Gastrocnemius medialis (tissue), 4 donors: ENCODE results near the gene IL36B.

Experiments
- CTCF ChIP-seq, 5 experiments: fragments of 450-650 bp in 3 of 5; fragments of 200-600 bp in 2 of 5; sonication (generic) in 2 of 5; IDR thresholded peaks in 4 of 5; conservative IDR thresholded peaks in 1 of 5; 1 replicate in 4 of 5; 2 replicates in 1 of 5; pipeline ENCODE4 v1.5.1; 2016 to 2019; ENCODE audit warnings: antibody characterized with exemption in 5 of 5, mild to moderate bottlenecking in 3 of 5, moderate library complexity in 3 of 5
- POLR2A ChIP-seq, 2 donors: fragments of 450-650 bp; IDR thresholded peaks; one replicate each; pipeline ENCODE4 v1.6.1; 2017; ENCODE audit warnings: antibody characterized with exemption in 2 of 2, mild to moderate bottlenecking in 2 of 2, moderate library complexity in 2 of 2

DNA sequence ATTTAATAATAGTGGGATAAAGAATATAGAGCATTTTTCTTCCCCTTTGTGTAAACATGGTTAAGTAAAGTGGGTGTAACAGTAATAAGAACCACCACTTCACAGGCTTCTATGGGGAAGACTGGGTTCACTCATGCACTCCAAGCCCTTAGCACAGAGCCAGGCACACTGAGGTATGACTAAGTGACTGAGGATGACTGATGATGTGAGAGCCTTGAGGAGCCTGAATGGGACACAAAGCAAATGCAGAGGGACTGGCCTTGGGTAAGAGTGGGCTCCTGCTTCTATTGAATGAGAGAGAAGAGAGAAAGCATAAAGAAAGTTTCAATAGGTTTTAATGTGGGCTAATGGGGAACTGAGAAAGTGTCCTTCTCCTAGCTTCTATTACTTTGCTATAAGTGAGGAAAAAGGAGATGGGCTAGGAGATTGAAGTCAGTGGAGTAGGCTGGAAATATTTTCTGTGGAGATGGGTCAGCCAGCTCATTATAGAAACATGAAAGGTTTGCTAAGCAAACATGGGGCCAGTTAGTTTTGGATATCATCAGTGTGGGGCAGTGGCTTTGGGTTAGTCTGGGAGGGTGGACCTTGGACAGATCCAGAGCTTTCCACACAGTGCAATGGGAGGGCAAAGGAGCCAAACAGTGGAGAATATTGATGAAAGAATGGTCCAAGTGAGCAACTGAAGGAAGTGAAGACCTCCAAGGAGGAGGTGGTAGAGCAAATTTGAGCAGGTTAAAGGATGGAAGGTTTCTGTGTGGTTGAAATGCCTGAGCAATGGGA is 35.7 kb upstream of the IL36B start:
- no peak for TF ChIP-seq CTCF (IDR thresholded peaks at IDR 0.05 in 4 of 5, conservative IDR thresholded peaks at IDR 0.05 in 1 of 5)
- TF ChIP-seq POLR2A (IDR thresholded peaks at IDR 0.05) = no peak
